Liver (tissue), 9 donors: ENCODE measurements around the gene MEIOB. TPM values are rescaled to one million over a fixed set of nuclear protein-coding genes. Genes with fewer than 3 reads are reported as not detected.

Experiments
- DNase-seq: peaks from one replicate; pipeline ENCODE4 v3.0.0-alpha.2; 2017; ENCODE audit warnings: low spot score
- H3K27ac ChIP-seq, 2 donors: one replicate each; pipeline ENCODE4 v1.7.0; 2013; ENCODE audit warnings: inconsistent platforms in 2 of 2, low read length in 2 of 2, control low read depth in 1 of 2, low read depth in 1 of 2, mild to moderate bottlenecking in 1 of 2
- H3K27me3 ChIP-seq, 4 donors: one replicate each; pipeline versions ENCODE4 v1.6.1 to v1.7.0; 2013; ENCODE audit warnings: low read length in 3 of 4, inconsistent platforms in 1 of 4, mild to moderate bottlenecking in 1 of 4, moderate library complexity in 1 of 4; ENCODE audit not compliant: control insufficient read depth in 4 of 4, insufficient read depth in 4 of 4
- H3K36me3 ChIP-seq, 4 donors: one replicate each; pipeline versions ENCODE4 v1.6.1 to v1.7.0; 2013; ENCODE audit warnings: low read length in 3 of 4, mild to moderate bottlenecking in 3 of 4, low read depth in 1 of 4, moderate library complexity in 1 of 4; ENCODE audit not compliant: control insufficient read depth in 4 of 4, insufficient read depth in 3 of 4
- H3K4me1 ChIP-seq, 4 donors: one replicate each; pipeline versions ENCODE4 v1.6.1 to v1.7.0; 2013; ENCODE audit warnings: low read length in 3 of 4, mild to moderate bottlenecking in 3 of 4, moderate library complexity in 1 of 4; ENCODE audit not compliant: control insufficient read depth in 4 of 4, insufficient read depth in 4 of 4
- H3K4me3 ChIP-seq, 3 donors: one replicate each; pipeline versions ENCODE4 v1.6.1 to v1.7.0; 2013; ENCODE audit warnings: low read length in 3 of 3, control low read depth in 1 of 3, low read depth in 1 of 3, mild to moderate bottlenecking in 1 of 3
- H3K9ac ChIP-seq, 2 donors: one replicate each; pipeline ENCODE4 v1.7.0; 2013; ENCODE audit warnings: low read length in 2 of 2, mild to moderate bottlenecking in 2 of 2, moderate library complexity in 2 of 2, control low read depth in 1 of 2, low read depth in 1 of 2
- H3K9me3 ChIP-seq, 4 donors: one replicate each; pipeline versions ENCODE4 v1.6.1 to v1.7.0; 2013; ENCODE audit warnings: low read length in 3 of 4; ENCODE audit not compliant: control insufficient read depth in 4 of 4
- CTCF ChIP-seq: fragments of 150-350 bp; IDR thresholded peaks from 2 replicates; pipeline ENCODE4 v1.5.1; 2017; ENCODE audit warnings: improper control_type of control experiment, low read depth, low read length; ENCODE audit not compliant: missing input control
- FOXA1 ChIP-seq: IDR thresholded peaks from 2 replicates; pipeline ENCODE4 v1.6.1; 2016; ENCODE audit warnings: antibody characterized with exemption
- FOXA2 ChIP-seq: IDR thresholded peaks from 2 replicates; pipeline ENCODE4 v1.6.1; 2016; ENCODE audit warnings: antibody characterized with exemption
- GABPA ChIP-seq, 2 donors: IDR thresholded peaks in 1 of 2; conservative IDR thresholded peaks in 1 of 2; 2 replicates each; pipeline ENCODE4 v1.6.1; 2016; ENCODE audit warnings: antibody characterized with exemption in 2 of 2, mild to moderate bottlenecking in 1 of 2, moderate library complexity in 1 of 2
- HNF4G ChIP-seq: IDR thresholded peaks from 2 replicates; pipeline ENCODE4 v1.6.1; 2016; ENCODE audit warnings: antibody characterized with exemption
- JUND ChIP-seq, 2 donors: IDR thresholded peaks; 2 replicates each; pipeline ENCODE4 v1.6.1; 2016; ENCODE audit warnings: antibody characterized with exemption in 2 of 2
- MAX ChIP-seq: IDR thresholded peaks from 2 replicates; pipeline ENCODE4 v1.6.1; 2016; ENCODE audit warnings: antibody characterized with exemption
- REST ChIP-seq: IDR thresholded peaks from 2 replicates; pipeline ENCODE4 v1.6.1; 2016; ENCODE audit warnings: antibody characterized with exemption, mild to moderate bottlenecking
- SP1 ChIP-seq: IDR thresholded peaks from 2 replicates; pipeline ENCODE4 v1.6.1; 2018; ENCODE audit warnings: antibody characterized with exemption, mild to moderate bottlenecking
- YY1 ChIP-seq: IDR thresholded peaks from 2 replicates; pipeline ENCODE4 v1.6.1; 2016; ENCODE audit warnings: antibody characterized with exemption, mild to moderate bottlenecking
- ZBTB33 ChIP-seq: IDR thresholded peaks from 2 replicates; pipeline ENCODE4 v1.6.1; 2016; ENCODE audit warnings: antibody characterized with exemption
- WGBS: extraction: QIAGEN DNeasy Blood & Tissue Kit; methylation state at CpG from one replicate; pipeline ENCODE4 v1.1.7; 2013; 5-methylcytosine and 5-hydroxymethylcytosine counted together
- polyA plus RNA-seq, 2 donors: library from polyadenylated mRNA; stranded (reverse) in 1 of 2; unstranded in 1 of 2; fragments of 200-250 nt in 1 of 2; fragments of >200 nt in 1 of 2; fragmentation: Nextera tagmentation in 1 of 2; extraction: Ambion mirVana in 1 of 2; gene quantifications; one replicate each; pipeline versions ENCODE4 v1.2.1 to v1.2.3, GENCODE V29; 2013 to 2015
- total RNA-seq, 2 donors: library from RNA; depleted of rRNA; stranded (reverse); fragments of >200 nt; gene quantifications; one replicate each; pipeline ENCODE4 v1.2.3, GENCODE V29; 2014
- donor health status: healthy.
- donor health status: healthy.
- donor health status: healthy.
- donor health status: healthy.
- donor health status: healthy.

The MEIOB gene
- total and polyA plus RNA-seq, 4 donors = 0.33 to 2.2 TPM; not detected in 2

DNA sequence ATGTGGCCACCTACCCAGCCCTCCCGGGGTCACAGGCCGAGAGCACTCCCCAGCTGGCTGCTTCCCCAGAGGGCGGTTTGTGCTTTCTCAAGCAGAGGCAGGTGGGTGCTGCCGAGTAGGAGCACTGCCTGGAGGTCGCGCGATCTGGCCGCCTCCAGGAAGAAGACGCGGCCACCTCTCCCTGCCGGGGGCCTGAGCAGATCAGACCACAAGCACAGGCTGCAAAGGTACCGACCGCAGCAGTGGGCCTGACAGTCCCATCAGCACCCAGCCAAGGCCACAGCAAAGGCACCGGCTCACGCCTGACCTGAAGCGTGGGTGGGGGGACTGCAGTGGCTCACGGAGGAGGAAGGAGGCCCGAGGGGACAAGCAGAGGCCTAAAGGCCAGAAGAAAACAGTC lies 63.3 kb downstream of the MEIOB start:
- 75% methylated on average over 18 of the region's 18 CpGs for WGBS
- Histone ChIP-seq H3K36me3 (peaks cover 13 to 27% (median 24%) of the 10 kb centered on the region in 4 donors), H3K9me3 (no peaks in the 10 kb centered on the region), H3K27ac (no peak overlapping the region), H3K9ac (no peak overlapping the region), H3K27me3 (no peaks in the 10 kb centered on the region), H3K4me1 (peaks cover 0 to 13% (median 10%) of the 10 kb centered on the region in 4 donors), H3K4me3 (no peak overlapping the region)
- no peak for TF ChIP-seq YY1
- no peak for TF ChIP-seq MAX
- TF ChIP-seq HNF4G = no peak
- no peak for TF ChIP-seq ZBTB33
- DNase-seq = no peak

DNA sequence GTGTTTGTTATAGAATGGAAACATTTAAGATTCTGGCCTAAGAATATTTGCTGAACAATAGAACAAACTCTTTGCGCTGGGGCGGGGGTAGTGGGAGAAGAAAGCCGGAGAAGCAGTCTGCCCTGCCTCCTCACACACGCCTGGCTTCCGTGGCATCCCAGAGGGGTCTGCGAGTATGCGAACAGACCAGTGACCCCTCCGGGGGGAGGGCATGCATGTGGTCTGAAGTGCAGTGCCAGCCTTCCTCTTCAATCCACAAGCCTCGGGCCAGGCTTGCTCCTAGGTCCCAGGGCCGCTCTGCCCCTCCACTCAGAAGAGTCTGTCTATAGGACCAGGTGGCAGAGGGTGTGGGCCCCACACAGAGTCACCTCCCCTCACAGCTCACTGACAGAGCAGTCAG lies 64.3 kb downstream of the MEIOB start:
- no peak for DNase-seq
- no peak overlapping the region for H3K27ac ChIP-seq
- H3K36me3 ChIP-seq = peaks cover 13 to 24% (median 23%) of the 10 kb centered on the region in 4 donors
- H3K4me1 ChIP-seq = peaks cover 0 to 4% (median 1%) of the 10 kb centered on the region in 4 donors
- H3K27me3 ChIP-seq = no peaks in the 10 kb centered on the region
- TF ChIP-seq CTCF = no peak
- no peak for TF ChIP-seq YY1
- no peak for TF ChIP-seq GABPA (IDR thresholded peaks at IDR 0.05 in 1 of 2, conservative IDR thresholded peaks at IDR 0.05 in 1 of 2)
- TF ChIP-seq JUND (IDR thresholded peaks at IDR 0.05) = no peak
- no peak for TF ChIP-seq FOXA2
- no peak for TF ChIP-seq FOXA1
- TF ChIP-seq SP1 = no peak
- no peak for TF ChIP-seq REST
- no peaks in the 10 kb centered on the region for H3K9me3 ChIP-seq
- H3K9ac ChIP-seq = no peak overlapping the region
- H3K4me3 ChIP-seq = no peak overlapping the region
- WGBS = 88% methylated on average over 10 of the region's 10 CpGs
